T-helper 17 cell (primary cell): ENCODE data around the gene GNA15. TPM values are rescaled to one million over a fixed set of nuclear protein-coding genes. Genes with fewer than 3 reads are reported as not detected.

Source experiments
- ATAC-seq: fragments of 150-1000 bp; cut with Tn5 transposase; 2 replicates; pipeline ENCODE4 v1.10.0; 2021; ENCODE audit warnings: mild to moderate bottlenecking, moderate library complexity
- DNase-seq, 3 donors: peaks; one replicate each; pipeline versions ENCODE4 v3.0.0 to v3.0.0-alpha.2; 2020 to 2021
- H3K9me3 ChIP-seq: one replicate; pipeline ENCODE4 v1.7.0; 2013; ENCODE audit warnings: low read length, mild to moderate bottlenecking; ENCODE audit not compliant: control insufficient read depth, poor library complexity, severe bottlenecking
- H3K27ac Mint-ChIP-seq: one replicate; pipeline ENCODE4 v1.8.0; 2022; ENCODE audit warnings: mild to moderate bottlenecking, moderate library complexity, mixed read lengths
- H3K27me3 Mint-ChIP-seq: one replicate; pipeline ENCODE4 v1.8.0; 2022; ENCODE audit warnings: mixed read lengths
- H3K36me3 Mint-ChIP-seq: one replicate; pipeline ENCODE4 v1.8.0; 2022; ENCODE audit warnings: low read depth, mixed read lengths
- H3K4me1 Mint-ChIP-seq: one replicate; pipeline ENCODE4 v1.8.0; 2022; ENCODE audit warnings: mild to moderate bottlenecking, mixed read lengths
- H3K4me3 Mint-ChIP-seq: one replicate; pipeline ENCODE4 v1.8.0; 2022; ENCODE audit warnings: mild to moderate bottlenecking, moderate library complexity, mixed read lengths
- total RNA-seq, 4 donors: library from RNA in 2 of 4; stranded (reverse) in 2 of 4; gene quantifications; one replicate each; pipeline ENCODE4 v1.2.3 and lab custom pipeline; 2022 to 2026

Gene GNA15
- total RNA-seq, 2 donors from 2014 or later = 28.7 to 54.1 TPM

- Mint-ChIP-seq H3K4me3 (peak overlapping the region; percentile 81), H3K36me3 (peaks cover 2% of the 10 kb centered on the region)
Measured at GRCh38 chr19:3099347-3100145, 36.3 kb upstream of the GNA15 start.

GRCh38 chr19:3100331-3100730, 35.5 kb upstream of the GNA15 start:
- H3K27me3 Mint-ChIP-seq = peaks cover 36% of the 10 kb centered on the region
- DNase-seq (no peak), ATAC-seq (no peak)
- H3K27ac Mint-ChIP-seq = no peak overlapping the region
- no peak overlapping the region for H3K4me3 Mint-ChIP-seq
- H3K4me1 Mint-ChIP-seq = peaks cover 23% of the 10 kb centered on the region
- H3K9me3 ChIP-seq = no peaks in the 10 kb centered on the region
- peaks cover 2% of the 10 kb centered on the region for H3K36me3 Mint-ChIP-seq

More at GRCh38 chr19:3099347-3100145, 36.3 kb upstream of the GNA15 start:
- Mint-ChIP-seq H3K4me1 (peaks cover 27% of the 10 kb centered on the region), H3K27me3 (peaks cover 39% of the 10 kb centered on the region), H3K27ac (peak overlapping the region; percentile 43)
- DNase-seq = no peak
- no peaks in the 10 kb centered on the region for H3K9me3 ChIP-seq
- no peak for ATAC-seq

- no peak for DNase-seq
- no peaks in the 10 kb centered on the region for H3K9me3 ChIP-seq
- Mint-ChIP-seq H3K4me3 (no peak overlapping the region), H3K36me3 (peaks cover 2% of the 10 kb centered on the region), H3K4me1 (peaks cover 17% of the 10 kb centered on the region), H3K27ac (no peak overlapping the region), H3K27me3 (peaks cover 28% of the 10 kb centered on the region)
- ATAC-seq = no peak
Measured at GRCh38 chr19:3100747-3101730, 34.8 kb upstream of the GNA15 start.

GRCh38 chr19:3102239-3103140, 33.3 kb upstream of the GNA15 start:
- H3K27ac Mint-ChIP-seq = no peak overlapping the region
- no peak overlapping the region for H3K4me3 Mint-ChIP-seq
- ATAC-seq (no peak), DNase-seq (no peak)
- H3K27me3 Mint-ChIP-seq = peaks cover 20% of the 10 kb centered on the region
- no peaks in the 10 kb centered on the region for H3K9me3 ChIP-seq
- H3K36me3 Mint-ChIP-seq = peaks cover 2% of the 10 kb centered on the region
- H3K4me1 Mint-ChIP-seq = peaks cover 14% of the 10 kb centered on the region

GRCh38 chr19:3104708-3104983, 31.2 kb upstream of the GNA15 start:
- DNase-seq = no peak
- ATAC-seq = no peak
- H3K27me3 Mint-ChIP-seq = peaks cover 13% of the 10 kb centered on the region
- H3K4me3 Mint-ChIP-seq = no peak overlapping the region
- no peaks in the 10 kb centered on the region for H3K36me3 Mint-ChIP-seq
- H3K27ac Mint-ChIP-seq = no peak overlapping the region
- peaks cover 13% of the 10 kb centered on the region for H3K4me1 Mint-ChIP-seq
- H3K9me3 ChIP-seq = no peaks in the 10 kb centered on the region

- peaks cover 13% of the 10 kb centered on the region for H3K4me1 Mint-ChIP-seq
- H3K9me3 ChIP-seq = no peaks in the 10 kb centered on the region
- no peak for ATAC-seq
- H3K4me3 Mint-ChIP-seq = no peak overlapping the region
- no peak for DNase-seq
- peaks cover 13% of the 10 kb centered on the region for H3K27me3 Mint-ChIP-seq
- H3K36me3 Mint-ChIP-seq = no peaks in the 10 kb centered on the region
- no peak overlapping the region for H3K27ac Mint-ChIP-seq
Measured at GRCh38 chr19:3105641-3106508, 30.0 kb upstream of the GNA15 start.

- H3K9me3 ChIP-seq = no peaks in the 10 kb centered on the region
- Mint-ChIP-seq H3K27ac (no peak overlapping the region), H3K27me3 (peaks cover 7% of the 10 kb centered on the region), H3K36me3 (no peaks in the 10 kb centered on the region), H3K4me1 (peaks cover 13% of the 10 kb centered on the region), H3K4me3 (no peak overlapping the region)
- ATAC-seq (no peak), DNase-seq (no peak)
Measured at GRCh38 chr19:3106509-3107141, 29.2 kb upstream of the GNA15 start.

- Mint-ChIP-seq H3K36me3 (no peaks in the 10 kb centered on the region), H3K27me3 (peaks cover 4% of the 10 kb centered on the region), H3K27ac (no peak overlapping the region), H3K4me3 (no peak overlapping the region), H3K4me1 (peaks cover 13% of the 10 kb centered on the region)
- ATAC-seq (no peak), DNase-seq (no peak)
- no peaks in the 10 kb centered on the region for H3K9me3 ChIP-seq
Measured at GRCh38 chr19:3107658-3108057, 28.2 kb upstream of the GNA15 start.

- DNase-seq = peak; percentile 52 to 60 (median 55)
- H3K4me1 Mint-ChIP-seq = peaks cover 12% of the 10 kb centered on the region
- no peaks in the 10 kb centered on the region for H3K36me3 Mint-ChIP-seq
- H3K9me3 ChIP-seq = no peaks in the 10 kb centered on the region
- H3K4me3 Mint-ChIP-seq = no peak overlapping the region
- peaks cover 4% of the 10 kb centered on the region for H3K27me3 Mint-ChIP-seq
- ATAC-seq = peak; percentile 73
- H3K27ac Mint-ChIP-seq = peak overlapping the region; percentile 54
Measured at GRCh38 chr19:3108775-3109174, 27.1 kb upstream of the GNA15 start.

GRCh38 chr19:3109491-3109890, 26.3 kb upstream of the GNA15 start:
- H3K9me3 ChIP-seq = no peaks in the 10 kb centered on the region
- Mint-ChIP-seq H3K4me1 (peaks cover 7% of the 10 kb centered on the region), H3K27ac (no peak overlapping the region), H3K27me3 (peaks cover 4% of the 10 kb centered on the region), H3K4me3 (no peak overlapping the region), H3K36me3 (no peaks in the 10 kb centered on the region)
- no peak for ATAC-seq
- DNase-seq = no peak

- no peaks in the 10 kb centered on the region for H3K36me3 Mint-ChIP-seq
- no peak overlapping the region for H3K27ac Mint-ChIP-seq
- DNase-seq (no peak), ATAC-seq (no peak)
- no peaks in the 10 kb centered on the region for H3K9me3 ChIP-seq
- H3K4me3 Mint-ChIP-seq = no peak overlapping the region
- H3K27me3 Mint-ChIP-seq = peaks cover 4% of the 10 kb centered on the region
- H3K4me1 Mint-ChIP-seq = peaks cover 7% of the 10 kb centered on the region
Measured at GRCh38 chr19:3110126-3110825, 25.6 kb upstream of the GNA15 start.
